Fibroblast of skin of scalp (primary cell): ENCODE data around the gene MIGA2. TPM values are rescaled to one million over a fixed set of nuclear protein-coding genes. Genes with fewer than 3 reads are reported as not detected.
"Not testable (repeated sequence)": the region's sequence is repeated elsewhere in the genome, so short reads cannot be mapped to it uniquely, and the experiment has no call there.

ENCODE experiments used
- DNase-seq: peaks from one replicate; pipeline ENCODE4 v3.0.0-alpha.2; 2013
- polyA plus RNA-seq, 2 experiments: library from polyadenylated mRNA; unstranded; fragments of 120-200 nt; gene quantifications; one replicate each; pipeline ENCODE4 v1.2.1, GENCODE V29; 2013; ENCODE audit not compliant: insufficient read length in 2 of 2

MIGA2 gene
- 10.8 TPM for polyA plus RNA-seq (2013, experiment 1 of 2; ENCODE audit: insufficient read length)
- polyA plus RNA-seq (2013, experiment 2 of 2; ENCODE audit: insufficient read length), result 9.2 TPM

GRCh38 chr9:129036241-129036922, at the start of gene MIGA2:
MIGA2 (plus strand) TSS chr9:129036626; CDS start chr9:129040595, 3,969 bp downstream.
- peak; percentile 99 for DNase-seq

- no peak for DNase-seq
These were observed 49.8 kb upstream of the MIGA2 start for GRCh38 chr9:128986671-128987070.

GRCh38 chr9:128987805-128988204, 48.6 kb upstream of the MIGA2 start:
- peak; percentile 90 for DNase-seq

- peak; percentile 14 for DNase-seq
These were observed 43.4 kb upstream of the MIGA2 start for GRCh38 chr9:128992995-128993394.

GRCh38 chr9:128995791-128996190, 40.6 kb upstream of the MIGA2 start:
- no peak for DNase-seq

- DNase-seq, result no peak
These were observed 38.0 kb upstream of the MIGA2 start for GRCh38 chr9:128998462-128998861.

GRCh38 chr9:128999581-129000206, 36.7 kb upstream of the MIGA2 start:
- no peak for DNase-seq

GRCh38 chr9:129001504-129002325, 34.7 kb upstream of the MIGA2 start:
- no peak for DNase-seq

- no peak for DNase-seq
These were observed 33.4 kb upstream of the MIGA2 start for GRCh38 chr9:129002992-129003391.

GRCh38 chr9:129004173-129004572, 32.3 kb upstream of the MIGA2 start:
- DNase-seq, result not testable (repeated sequence)

- DNase-seq, result no peak
These were observed 31.0 kb upstream of the MIGA2 start for GRCh38 chr9:129005336-129005997.

- peak; percentile 76 for DNase-seq
These were observed 29.9 kb upstream of the MIGA2 start for GRCh38 chr9:129006328-129007034.

GRCh38 chr9:129007035-129007765, 29.2 kb upstream of the MIGA2 start:
- DNase-seq, result peak; percentile 25

- DNase-seq, result no peak
These were observed 28.5 kb upstream of the MIGA2 start for GRCh38 chr9:129007766-129008468.

GRCh38 chr9:129008469-129008965, 27.9 kb upstream of the MIGA2 start:
- no peak for DNase-seq

- DNase-seq, result no peak
These were observed 27.3 kb upstream of the MIGA2 start for GRCh38 chr9:129008986-129009583.

- DNase-seq, result no peak
These were observed 26.8 kb upstream of the MIGA2 start for GRCh38 chr9:129009584-129010141.

- no peak for DNase-seq
These were observed 26.0 kb upstream of the MIGA2 start for GRCh38 chr9:129010267-129010975.

- DNase-seq, result no peak
These were observed 25.3 kb upstream of the MIGA2 start for GRCh38 chr9:129011170-129011569.
